Esophagus muscularis mucosa (tissue), 4 donors: ENCODE measurements around the gene PDK4. TPM values are rescaled to one million over a fixed set of nuclear protein-coding genes. Genes with fewer than 3 reads are reported as not detected.

ENCODE experiments used
- DNase-seq: peaks from one replicate; pipeline ENCODE4 v3.0.0-alpha.2; 2017; ENCODE audit errors: extremely low spot score
- H3K27ac ChIP-seq, 4 donors: fragments of 200-600 bp; sonication (generic); replicated peaks in 1 of 4; 1 replicate in 3 of 4; 2 replicates in 1 of 4; pipeline ENCODE4 v1.5.1; 2016 to 2019; ENCODE audit warnings: mild to moderate bottlenecking in 1 of 4
- H3K27me3 ChIP-seq, 4 donors: fragments of 200-600 bp; sonication (generic); one replicate each; pipeline versions ENCODE4 v1.5.1 to v1.6.0; 2016 to 2019
- H3K36me3 ChIP-seq, 4 donors: fragments of 200-600 bp; sonication (generic); one replicate each; pipeline ENCODE4 v1.5.1; 2016 to 2019
- H3K4me1 ChIP-seq, 4 donors: fragments of 200-600 bp; sonication (generic); one replicate each; pipeline ENCODE4 v1.5.1; 2016 to 2019
- H3K4me3 ChIP-seq, 4 donors: fragments of 200-600 bp; sonication (generic); 1 replicate in 2 of 4; 2 replicates in 2 of 4; pipeline ENCODE4 v1.5.1; 2016 to 2019; ENCODE audit warnings: mild to moderate bottlenecking in 4 of 4, moderate library complexity in 1 of 4
- H3K9me3 ChIP-seq, 4 donors: fragments of 200-600 bp; sonication (generic); 1 replicate in 3 of 4; 2 replicates in 1 of 4; pipeline ENCODE4 v1.5.1; 2016 to 2019
- CTCF ChIP-seq, 3 experiments: fragments of 200-600 bp in 2 of 3; fragments of 450-650 bp in 1 of 3; sonication (generic) in 2 of 3; IDR thresholded peaks; one replicate each; pipeline ENCODE4 v1.5.1; 2017 to 2019; ENCODE audit warnings: antibody characterized with exemption in 3 of 3, mild to moderate bottlenecking in 2 of 3, moderate library complexity in 1 of 3
- EP300 ChIP-seq: sonication (generic); formaldehyde crosslinking; IDR thresholded peaks from one replicate; pipeline ENCODE4 v1.6.1; 2017; ENCODE audit warnings: antibody characterized with exemption
- POLR2A ChIP-seq: fragments of 450-650 bp; IDR thresholded peaks from one replicate; pipeline ENCODE4 v1.6.1; 2017; ENCODE audit warnings: antibody characterized with exemption, moderate library complexity, mild to moderate bottlenecking, low read depth
- POLR2AphosphoS5 ChIP-seq, 2 donors: sonication (generic); formaldehyde crosslinking; IDR thresholded peaks; one replicate each; pipeline ENCODE4 v1.6.1; 2017; ENCODE audit warnings: antibody characterized with exemption in 2 of 2
- WGBS: methylation state at CpG from one replicate; pipeline ENCODE4 v1.1.5; 2018; 5-methylcytosine and 5-hydroxymethylcytosine counted together
- intact Hi-C: fragments of 100-400 bp; cut with DNase I; formaldehyde crosslinking; loops from one replicate; pipeline ENCODE4 v1.15.1; 2023
- total RNA-seq, 4 donors: library from RNA; depleted of rRNA; stranded (reverse); fragments of >200 nt; gene quantifications; one replicate each; pipeline versions ENCODE4 v1.1.0 to v1.2.1, GENCODE V29; 2016

Gene PDK4
- total RNA-seq, 4 donors from 2014 or later: 165 to 1,138 (median 371) TPM

- Histone ChIP-seq H3K4me1 (no peaks in the 10 kb centered on the region), H3K27ac (no peak overlapping the region), H3K9me3 (peaks cover 0 to 9% (median 2%) of the 10 kb centered on the region in 4 donors), H3K27me3 (no peaks in the 10 kb centered on the region), H3K36me3 (no peaks in the 10 kb centered on the region), H3K4me3 (no peak overlapping the region)
- intact Hi-C loops: no loop called here
- WGBS: 87% methylated on average over 2 of the region's 2 CpGs
- DNase-seq: no peak
- no peak for TF ChIP-seq POLR2AphosphoS5 (IDR thresholded peaks at IDR 0.05)
- no peak for TF ChIP-seq CTCF (IDR thresholded peaks at IDR 0.05)
- TF ChIP-seq POLR2A: no peak
- TF ChIP-seq EP300: no peak
Observed at GRCh38 chr7:95619517-95619916, 23.2 kb upstream of the PDK4 start.

GRCh38 chr7:95614442-95614940 lies 18.2 kb upstream of the PDK4 start:
- intact Hi-C loops: no loop called here
- no peak for TF ChIP-seq POLR2AphosphoS5 (IDR thresholded peaks at IDR 0.05)
- no peak for TF ChIP-seq CTCF (IDR thresholded peaks at IDR 0.05)
- no peak for TF ChIP-seq EP300
- TF ChIP-seq POLR2A: no peak
- no peak overlapping the region for H3K4me3 ChIP-seq
- H3K36me3 ChIP-seq: no peaks in the 10 kb centered on the region
- H3K27me3 ChIP-seq: no peaks in the 10 kb centered on the region
- 88% methylated on average over 1 of the region's 1 CpG for WGBS
- no peak overlapping the region for H3K27ac ChIP-seq
- H3K4me1 ChIP-seq: peaks cover 17 to 27% (median 24%) of the 10 kb centered on the region in 4 donors
- H3K9me3 ChIP-seq: peaks cover 0 to 12% (median 4%) of the 10 kb centered on the region in 4 donors
- DNase-seq: no peak

DNA sequence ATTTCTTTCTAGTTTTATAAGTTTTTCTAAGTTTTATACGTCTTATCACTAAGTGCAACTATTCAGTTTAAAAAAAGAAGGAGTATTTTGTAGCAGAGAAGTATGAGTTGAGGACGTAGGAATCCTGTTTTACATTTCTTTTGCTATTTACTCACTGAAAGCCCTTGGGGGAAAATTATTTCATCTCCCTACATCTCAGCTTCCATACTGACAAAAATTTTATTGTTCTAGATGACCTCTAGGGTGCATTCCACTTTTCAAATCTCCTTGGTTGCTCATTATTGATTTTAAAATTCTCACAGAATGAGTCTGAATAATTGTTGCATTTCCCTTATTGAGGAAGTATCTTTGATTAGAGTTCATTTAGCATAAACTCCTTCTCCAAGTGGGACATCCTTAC lies 14.9 kb upstream of the PDK4 start:
- H3K4me3 ChIP-seq: no peak overlapping the region
- TF ChIP-seq CTCF (IDR thresholded peaks at IDR 0.05) (no peak), POLR2A (no peak), POLR2AphosphoS5 (IDR thresholded peaks at IDR 0.05) (no peak), EP300 (no peak)
- intact Hi-C loops: no loop called here
- peaks cover 44 to 60% (median 51%) of the 10 kb centered on the region in 4 donors for H3K4me1 ChIP-seq
- no peaks in the 10 kb centered on the region for H3K27me3 ChIP-seq
- peak overlapping the region in 2 of 4 donors; percentile 89 to 91 for H3K27ac ChIP-seq
- 75% methylated on average over 2 of the region's 2 CpGs for WGBS
- no peak for DNase-seq
- H3K36me3 ChIP-seq: no peaks in the 10 kb centered on the region
- peaks cover 0 to 11% (median 4%) of the 10 kb centered on the region in 4 donors for H3K9me3 ChIP-seq

DNA sequence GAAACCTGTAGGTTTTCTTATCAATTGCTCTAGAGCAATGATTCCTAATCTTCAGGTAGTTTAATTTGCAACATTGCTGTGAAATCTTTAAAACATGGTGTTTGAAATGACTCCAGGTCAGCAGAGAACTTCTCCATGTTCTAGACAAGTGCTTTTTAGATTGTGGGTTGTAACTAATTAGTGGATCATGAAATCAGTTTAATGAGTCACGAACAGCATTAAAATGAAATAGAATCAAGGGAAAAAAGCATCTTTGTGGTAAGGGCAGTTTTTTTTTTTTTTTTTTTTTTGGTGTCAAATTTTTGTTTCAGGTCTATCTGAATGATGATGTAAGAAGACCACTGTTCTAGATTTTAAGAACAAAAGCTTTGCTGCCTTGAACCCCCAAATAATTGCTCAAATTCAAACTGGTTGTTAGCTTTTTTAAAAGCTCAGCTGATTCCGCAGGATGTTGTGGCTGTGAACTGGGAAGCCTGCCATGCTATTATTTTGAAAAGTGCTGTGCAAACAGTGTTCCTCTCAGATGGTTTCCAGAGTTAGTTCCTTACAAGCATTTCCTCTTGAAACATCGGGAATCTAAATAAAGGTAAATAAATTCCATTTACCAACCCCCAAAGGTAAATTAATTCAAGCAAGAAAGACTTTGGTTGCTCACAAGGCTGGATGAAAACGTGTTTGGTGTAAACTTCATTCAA lies 13.1 kb upstream of the PDK4 start:
- intact Hi-C loops: no loop called here
- TF ChIP-seq POLR2A (no peak), POLR2AphosphoS5 (IDR thresholded peaks at IDR 0.05) (peak; percentile 41 to 51), EP300 (no peak), CTCF (IDR thresholded peaks at IDR 0.05) (no peak)
- peaks cover 0 to 2% (median 1%) of the 10 kb centered on the region in 4 donors for H3K9me3 ChIP-seq
- H3K36me3 ChIP-seq: no peaks in the 10 kb centered on the region
- 24% methylated on average over 4 of the region's 4 CpGs for WGBS
- peak overlapping the region; percentile 3 to 41 (median 26) for H3K4me3 ChIP-seq
- peaks cover 48 to 63% (median 58%) of the 10 kb centered on the region in 4 donors for H3K4me1 ChIP-seq
- DNase-seq: no peak
- no peaks in the 10 kb centered on the region for H3K27me3 ChIP-seq
- H3K27ac ChIP-seq: peak overlapping the region; percentile 77 to 92 (median 90)
